ENCODE data around the gene ZSCAN30.

DNA sequence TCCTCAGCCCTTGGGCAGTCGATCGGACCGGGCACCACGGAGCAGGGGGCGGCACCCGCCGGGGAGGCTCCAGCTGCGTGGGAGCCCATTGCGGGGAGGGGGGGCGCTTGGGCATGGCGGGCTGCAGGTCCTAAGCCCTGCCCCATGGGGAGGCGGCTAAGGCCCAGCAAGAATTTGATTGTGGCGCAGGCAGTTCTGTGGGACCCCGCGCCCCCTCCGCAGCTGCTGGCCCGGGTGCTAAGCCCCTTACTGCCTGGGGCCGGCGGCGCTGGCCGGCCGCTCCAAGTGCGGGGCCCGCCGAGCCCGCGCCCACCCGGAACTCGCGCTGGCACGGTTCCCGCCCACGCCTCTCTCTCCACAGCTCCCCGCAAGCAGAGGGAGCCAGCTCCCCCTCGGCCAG, 18.4 kb downstream of the ZSCAN30 start:
- no peak for TF ChIP-seq POLR2A (IDR thresholded peaks at IDR 0.05)
- TF ChIP-seq, protein P1, sequence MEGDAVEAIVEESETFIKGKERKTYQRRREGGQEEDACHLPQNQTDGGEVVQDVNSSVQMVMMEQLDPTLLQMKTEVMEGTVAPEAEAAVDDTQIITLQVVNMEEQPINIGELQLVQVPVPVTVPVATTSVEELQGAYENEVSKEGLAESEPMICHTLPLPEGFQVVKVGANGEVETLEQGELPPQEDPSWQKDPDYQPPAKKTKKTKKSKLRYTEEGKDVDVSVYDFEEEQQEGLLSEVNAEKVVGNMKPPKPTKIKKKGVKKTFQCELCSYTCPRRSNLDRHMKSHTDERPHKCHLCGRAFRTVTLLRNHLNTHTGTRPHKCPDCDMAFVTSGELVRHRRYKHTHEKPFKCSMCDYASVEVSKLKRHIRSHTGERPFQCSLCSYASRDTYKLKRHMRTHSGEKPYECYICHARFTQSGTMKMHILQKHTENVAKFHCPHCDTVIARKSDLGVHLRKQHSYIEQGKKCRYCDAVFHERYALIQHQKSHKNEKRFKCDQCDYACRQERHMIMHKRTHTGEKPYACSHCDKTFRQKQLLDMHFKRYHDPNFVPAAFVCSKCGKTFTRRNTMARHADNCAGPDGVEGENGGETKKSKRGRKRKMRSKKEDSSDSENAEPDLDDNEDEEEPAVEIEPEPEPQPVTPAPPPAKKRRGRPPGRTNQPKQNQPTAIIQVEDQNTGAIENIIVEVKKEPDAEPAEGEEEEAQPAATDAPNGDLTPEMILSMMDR (IDR thresholded peaks at IDR 0.05): no peak
